Measurements from ENCODE around the gene SETD7.

SETD7 gene

DNA sequence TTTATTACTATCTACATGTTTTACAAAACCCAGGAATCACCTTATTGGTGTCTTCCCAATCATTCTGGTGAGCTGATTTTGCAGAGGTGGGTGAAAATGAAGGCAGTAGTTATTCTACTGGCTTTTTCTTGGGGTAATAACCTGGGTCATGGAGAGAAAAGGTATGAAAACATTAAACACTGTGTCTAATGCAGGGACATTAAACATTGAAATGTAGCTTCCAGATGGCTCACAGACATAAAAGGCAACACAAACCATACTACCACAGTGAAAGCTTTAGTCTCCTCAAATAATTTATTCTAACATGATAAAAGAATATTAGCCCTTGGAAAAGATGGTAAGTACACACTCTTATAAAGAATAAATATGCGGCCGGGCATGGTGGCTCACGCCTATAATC is 8.0 kb downstream of the SETD7 start:
- DNase-seq, result no peak

DNA sequence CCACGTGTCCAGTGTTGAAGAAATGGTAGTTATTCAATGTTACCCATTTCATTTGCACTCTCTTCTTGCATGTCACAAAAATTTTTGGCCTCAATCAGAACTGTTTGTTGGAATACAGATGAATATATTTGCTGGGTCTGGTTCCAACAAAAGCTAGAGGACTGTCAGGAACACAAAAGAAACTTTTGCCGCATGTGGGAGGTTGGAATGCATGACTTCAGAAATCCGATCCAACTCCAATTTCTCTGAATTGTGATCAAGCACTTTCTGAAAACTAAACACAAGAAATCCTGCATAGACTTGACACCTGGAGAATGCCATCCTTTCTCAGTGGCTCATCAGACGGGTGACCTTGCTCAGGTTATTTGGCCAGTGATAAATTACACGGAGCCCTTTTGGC is 15.4 kb downstream of the SETD7 start:
- DNase-seq, result no peak

GRCh38 chr4:139540161-139540560 is 15.9 kb downstream of the SETD7 start:
- no peak for DNase-seq

DNA sequence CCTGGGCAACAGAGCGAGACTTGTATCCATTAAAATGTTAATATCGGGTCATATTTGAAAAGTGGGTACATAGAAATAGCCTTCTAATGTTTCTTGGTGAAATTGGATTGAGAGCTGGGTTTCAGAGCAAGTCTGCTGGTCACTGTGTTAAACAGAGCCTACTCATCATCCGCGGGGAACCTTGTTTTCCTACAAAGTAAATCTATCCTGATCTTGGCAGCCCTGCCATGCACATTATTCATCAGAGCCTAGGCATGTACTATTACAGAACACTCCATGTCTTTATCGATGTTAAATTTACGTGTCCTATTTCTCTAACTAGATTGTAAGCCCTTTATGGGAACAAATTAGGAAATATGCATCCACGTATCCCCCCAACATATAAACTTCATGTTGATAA is 18.7 kb downstream of the SETD7 start:
- no peak for DNase-seq

DNA sequence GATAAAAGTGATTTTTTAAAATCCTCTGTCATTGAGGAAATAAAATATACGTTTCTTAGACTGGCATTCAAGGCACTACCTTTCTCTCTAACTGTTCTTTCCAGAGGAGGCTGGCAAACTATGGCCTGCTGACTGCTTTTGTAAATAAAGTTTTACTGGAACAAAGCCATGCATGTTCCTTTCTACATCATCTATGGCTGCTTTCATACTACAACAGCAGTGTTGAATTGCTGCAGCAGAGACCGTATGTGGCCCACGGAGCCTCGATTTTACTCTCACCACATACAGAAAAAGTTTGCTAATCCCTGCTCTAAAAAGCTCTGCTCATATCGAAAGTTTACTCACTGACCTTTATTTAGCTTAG is 20.2 kb downstream of the SETD7 start:
- no peak for DNase-seq

GRCh38 chr4:139535228-139535870 is 20.7 kb downstream of the SETD7 start:
- no peak for DNase-seq

DNA sequence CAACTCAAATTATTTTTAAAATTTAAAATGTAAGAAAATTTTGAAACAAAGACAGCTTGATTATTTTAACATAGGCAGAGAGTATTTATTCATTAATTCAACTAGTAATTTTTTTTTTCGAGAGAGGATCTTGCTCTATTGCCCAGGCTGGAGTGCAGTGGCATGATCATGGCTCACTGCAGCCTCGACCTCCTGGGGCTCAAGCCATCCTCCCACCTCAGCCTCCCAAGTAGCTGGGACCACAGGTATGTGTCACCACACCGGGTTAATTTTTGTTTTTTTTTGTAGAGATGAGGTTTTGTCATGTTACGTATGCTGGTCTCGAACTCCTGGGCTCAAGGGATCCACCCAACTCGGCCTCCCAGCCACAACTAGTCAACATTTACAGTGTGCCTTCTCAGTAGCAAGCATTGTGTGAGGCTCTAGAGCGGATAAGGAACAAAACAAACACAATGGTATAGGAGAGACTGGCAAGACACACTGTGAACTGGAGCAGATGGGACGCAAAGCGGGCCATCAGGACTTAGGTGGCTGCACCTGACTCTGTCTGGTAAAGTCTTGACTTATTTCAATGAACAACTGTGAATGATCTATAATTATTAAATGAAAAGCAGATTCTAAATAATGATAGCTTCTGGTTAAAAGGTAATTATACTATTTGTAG is 21.6 kb downstream of the SETD7 start:
- no peak for DNase-seq

DNA sequence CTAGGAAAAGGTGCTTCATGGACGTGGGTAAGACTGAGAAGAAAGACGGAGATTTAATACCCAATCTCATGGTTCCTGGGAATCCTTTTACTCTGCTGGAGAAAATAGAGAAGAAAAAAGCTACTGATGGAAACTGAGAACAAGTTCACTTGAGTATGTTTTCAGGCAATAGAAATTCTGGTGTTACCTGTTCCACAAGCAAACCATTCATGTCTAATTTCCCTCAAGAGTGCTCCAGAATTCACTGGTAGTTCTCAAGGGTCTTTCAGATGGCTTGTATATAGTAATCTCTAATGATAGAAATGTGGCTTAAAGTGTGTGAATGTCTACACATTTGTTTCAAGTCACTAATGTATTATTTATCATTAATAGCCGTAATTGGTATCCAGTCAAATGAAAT is 22.5 kb downstream of the SETD7 start:
- DNase-seq, result no peak

GRCh38 chr4:139532947-139533346 is 23.1 kb downstream of the SETD7 start:
- no peak for DNase-seq

GRCh38 chr4:139530833-139531427 is 25.1 kb downstream of the SETD7 start:
- peak; percentile 29 to 44 for DNase-seq

GRCh38 chr4:139528377-139529005 is 27.5 kb downstream of the SETD7 start:
- no peak for DNase-seq

GRCh38 chr4:139526928-139527327 is 29.1 kb downstream of the SETD7 start:
- DNase-seq, result no peak

- no peak for DNase-seq
Observed at GRCh38 chr4:139525414-139525813, 30.6 kb downstream of the SETD7 start.

DNA sequence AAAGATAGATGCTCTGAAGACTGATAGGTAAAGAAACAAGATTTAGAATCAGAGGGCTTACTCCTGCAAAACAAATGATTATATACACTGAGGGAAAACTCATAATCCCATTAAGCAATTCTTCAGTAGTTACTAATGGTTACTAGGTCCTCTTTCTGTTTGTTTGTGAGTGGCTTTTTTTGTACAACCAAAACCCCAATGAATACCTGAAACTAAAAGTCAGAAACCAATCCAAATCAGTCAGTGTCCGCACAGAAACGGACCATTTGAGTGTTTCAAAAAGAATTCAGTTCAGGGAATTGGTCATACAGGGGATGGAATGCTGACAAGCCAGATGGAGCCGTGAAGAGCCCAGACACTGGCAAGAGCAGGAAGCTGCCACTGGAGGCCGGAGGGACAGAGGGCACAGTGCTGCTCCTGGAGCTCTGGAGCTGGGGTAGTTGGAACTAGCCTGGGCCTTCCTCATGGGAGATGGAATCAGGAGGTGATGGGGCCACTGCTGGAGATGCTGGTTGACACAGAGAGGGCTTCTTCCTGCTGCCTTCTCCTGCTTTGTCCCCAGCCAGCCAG is 31.9 kb downstream of the SETD7 start:
- no peak for DNase-seq

GRCh38 chr4:139523076-139523475 is 32.9 kb downstream of the SETD7 start:
- no peak for DNase-seq

GRCh38 chr4:139522457-139522856 is 33.6 kb downstream of the SETD7 start:
- DNase-seq, result no peak

- no peak for DNase-seq
Observed at GRCh38 chr4:139521754-139522401, 34.1 kb downstream of the SETD7 start.

GRCh38 chr4:139515531-139515958 is 40.5 kb downstream of the SETD7 start:
- DNase-seq, result no peak

DNA sequence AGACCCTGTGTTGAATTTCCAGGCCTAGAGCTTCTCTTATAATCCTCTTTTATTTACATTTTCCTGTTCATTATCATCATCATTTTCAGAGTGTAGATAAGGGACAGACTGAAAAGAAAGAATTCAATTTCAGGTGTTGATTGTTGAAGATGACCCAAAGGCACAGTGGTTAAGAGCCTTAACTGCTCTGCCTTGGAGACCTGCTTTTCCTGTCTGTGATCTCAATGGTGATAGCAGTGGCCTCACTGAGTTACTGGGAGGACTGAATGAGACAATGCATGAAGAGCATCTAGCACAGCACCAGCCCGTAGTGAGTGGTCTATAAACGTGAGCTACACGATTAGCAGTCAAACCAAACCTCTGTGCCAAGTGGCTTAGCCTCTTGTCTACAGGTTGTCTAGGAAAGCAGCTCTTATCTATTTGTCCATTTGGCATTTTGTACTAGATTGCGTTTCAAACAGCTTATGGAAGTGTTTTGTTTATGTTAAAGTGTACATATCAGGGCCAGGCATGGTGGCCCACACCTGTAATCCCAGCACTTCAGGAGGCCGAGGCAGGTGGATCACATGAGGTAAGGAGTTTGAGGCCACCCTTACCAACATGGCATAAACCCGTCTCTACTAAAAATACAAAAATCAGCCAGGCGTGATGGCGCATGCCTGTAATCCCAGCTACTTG is 41.5 kb downstream of the SETD7 start:
- no peak for DNase-seq

DNA sequence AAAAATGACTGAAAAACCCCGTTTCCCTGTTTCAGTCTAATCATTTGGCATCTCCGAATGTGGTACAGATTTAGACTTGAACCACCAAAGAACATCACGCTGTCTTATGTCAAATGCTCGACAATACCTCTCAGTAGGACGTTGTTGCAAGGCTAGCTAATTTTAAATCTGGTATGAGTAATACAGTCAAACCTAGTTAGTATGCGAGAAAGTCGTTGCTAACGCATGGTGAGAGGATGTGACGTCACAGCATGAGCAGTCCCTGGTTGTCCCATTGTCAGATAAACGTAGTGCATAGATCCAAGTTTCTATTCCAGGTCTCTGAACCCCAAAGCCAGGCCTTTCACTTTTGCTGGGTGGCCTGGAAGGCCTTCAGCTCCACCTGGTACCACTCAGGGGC is 44.7 kb downstream of the SETD7 start:
- no peak for DNase-seq

DNA sequence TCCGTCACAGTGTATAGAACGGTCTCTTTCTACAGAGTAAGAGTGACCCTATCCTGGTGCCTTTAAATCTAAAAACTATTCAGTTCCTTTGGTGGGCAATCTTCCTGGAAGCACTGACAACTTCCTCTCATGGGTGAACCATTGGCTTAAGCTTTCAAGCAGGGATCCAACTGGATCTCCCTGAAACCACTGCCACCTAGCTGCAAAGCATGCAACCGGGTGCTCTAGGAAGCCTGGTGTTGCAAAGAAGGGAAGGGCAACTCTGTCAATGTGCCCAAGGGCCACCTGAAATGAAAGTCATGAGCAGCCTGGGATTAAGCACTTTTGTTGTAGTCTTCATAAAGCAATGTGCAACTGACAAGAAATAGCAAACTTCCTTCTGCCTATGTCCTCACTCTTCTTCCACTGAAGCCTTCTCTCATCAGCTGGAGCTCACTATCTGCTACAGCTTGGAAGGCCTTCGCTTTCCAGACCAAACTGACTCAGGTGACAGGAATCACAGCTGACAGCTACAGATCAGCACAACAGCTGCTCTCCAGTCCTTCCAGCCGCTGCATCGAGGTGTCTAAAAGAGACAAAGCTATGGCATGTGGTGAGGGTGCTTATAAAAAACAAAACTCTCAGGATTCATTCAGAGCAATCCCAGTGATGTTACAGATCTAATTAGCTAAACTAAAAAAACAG is 46.1 kb downstream of the SETD7 start:
- DNase-seq, result no peak

Measured in stimulated activated CD4-positive, alpha-beta T cell treated with anti-CD3 and anti-CD28 coated beads, Interleukin-4, amount 100 ng/mL, for 4 hours (primary cell).